Thoracic aorta (tissue), 2 donors: ENCODE data around the gene NHEJ1. TPM values are rescaled to one million over a fixed set of nuclear protein-coding genes. Genes with fewer than 3 reads are reported as not detected.

Source experiments
- ATAC-seq: fragments of 150-250 bp; one replicate; pipeline ENCODE4 v1.8.0; 2017; ENCODE audit warnings: low read depth; ENCODE audit not compliant: insufficient number of reproducible peaks, low FRiP score
- DNase-seq: peaks from one replicate; pipeline ENCODE4 v3.0.0-alpha.2; 2020; ENCODE audit warnings: low spot score
- H3K27ac ChIP-seq, 2 donors: fragments of 200-600 bp; sonication (generic); 1 replicate in 1 of 2; 2 replicates in 1 of 2; pipeline ENCODE4 v1.5.1; 2016; ENCODE audit warnings: mild to moderate bottlenecking in 2 of 2, moderate library complexity in 2 of 2
- H3K27me3 ChIP-seq: fragments of 200-600 bp; sonication (generic); replicated peaks from 2 replicates; pipeline ENCODE4 v1.6.0; 2016; ENCODE audit warnings: mild to moderate bottlenecking; ENCODE audit not compliant: insufficient read depth
- H3K36me3 ChIP-seq: fragments of 200-600 bp; sonication (generic); one replicate; pipeline ENCODE4 v1.5.1; 2016
- H3K4me1 ChIP-seq, 2 donors: fragments of 200-600 bp; sonication (generic); 1 replicate in 1 of 2; 2 replicates in 1 of 2; pipeline versions ENCODE4 v1.5.1 to v1.6.0; 2016; ENCODE audit warnings: low read depth in 2 of 2, mild to moderate bottlenecking in 1 of 2; ENCODE audit not compliant: control insufficient read depth in 1 of 2
- H3K4me3 ChIP-seq: fragments of 200-600 bp; sonication (generic); 2 replicates; pipeline ENCODE4 v1.5.1; 2016; ENCODE audit warnings: mild to moderate bottlenecking
- H3K9me3 ChIP-seq: fragments of 200-600 bp; sonication (generic); 2 replicates; pipeline ENCODE4 v1.5.1; 2016
- CTCF ChIP-seq: fragments of 200-600 bp; sonication (generic); IDR thresholded peaks from one replicate; pipeline ENCODE4 v1.5.1; 2019; ENCODE audit warnings: antibody characterized with exemption
- total RNA-seq, 2 donors: library from RNA; depleted of rRNA; stranded (reverse); fragments of >200 nt; gene quantifications; one replicate each; pipeline versions ENCODE4 v1.1.0 to v1.2.3, GENCODE V29; 2016

Gene NHEJ1
- total RNA-seq, 2 donors from 2014 or later: 10.3 to 14.5 TPM

- no peak for TF ChIP-seq CTCF
- H3K36me3 ChIP-seq: no peaks in the 10 kb centered on the region
- H3K4me1 ChIP-seq: no peaks in the 10 kb centered on the region
- H3K27ac ChIP-seq: no peak overlapping the region
- DNase-seq: no peak
- no peaks in the 10 kb centered on the region for H3K27me3 ChIP-seq
- no peak overlapping the region for H3K4me3 ChIP-seq
- ATAC-seq: no peak
- no peaks in the 10 kb centered on the region for H3K9me3 ChIP-seq
These were observed 39.0 kb upstream of the NHEJ1 start for GRCh38 chr2:219199470-219200211.

GRCh38 chr2:219198974-219199373 lies 38.4 kb upstream of the NHEJ1 start:
- no peaks in the 10 kb centered on the region for H3K36me3 ChIP-seq
- no peaks in the 10 kb centered on the region for H3K4me1 ChIP-seq
- H3K27me3 ChIP-seq: no peaks in the 10 kb centered on the region
- no peak overlapping the region for H3K4me3 ChIP-seq
- DNase-seq (no peak), ATAC-seq (no peak)
- TF ChIP-seq CTCF: no peak
- H3K9me3 ChIP-seq: no peaks in the 10 kb centered on the region
- no peak overlapping the region for H3K27ac ChIP-seq

GRCh38 chr2:219197388-219197787 lies 36.8 kb upstream of the NHEJ1 start:
- Histone ChIP-seq H3K36me3 (no peaks in the 10 kb centered on the region), H3K27ac (no peak overlapping the region), H3K4me1 (no peaks in the 10 kb centered on the region), H3K4me3 (no peak overlapping the region), H3K27me3 (no peaks in the 10 kb centered on the region), H3K9me3 (no peaks in the 10 kb centered on the region)
- no peak for TF ChIP-seq CTCF
- no peak for DNase-seq
- ATAC-seq: no peak

- Histone ChIP-seq H3K9me3 (no peaks in the 10 kb centered on the region), H3K36me3 (peaks cover 20% of the 10 kb centered on the region), H3K27ac (no peak overlapping the region), H3K27me3 (no peaks in the 10 kb centered on the region), H3K4me3 (no peak overlapping the region), H3K4me1 (no peaks in the 10 kb centered on the region)
- no peak for TF ChIP-seq CTCF
- DNase-seq (no peak), ATAC-seq (no peak)
These were observed 26.3 kb upstream of the NHEJ1 start for GRCh38 chr2:219186754-219187456.

GRCh38 chr2:219184121-219184520 lies 23.5 kb upstream of the NHEJ1 start:
- no peak for ATAC-seq
- Histone ChIP-seq H3K27ac (no peak overlapping the region), H3K4me3 (no peak overlapping the region), H3K27me3 (no peaks in the 10 kb centered on the region), H3K9me3 (no peaks in the 10 kb centered on the region), H3K36me3 (peaks cover 44% of the 10 kb centered on the region), H3K4me1 (peaks cover 4 to 9% of the 10 kb centered on the region in 2 donors)
- no peak for TF ChIP-seq CTCF
- DNase-seq: no peak
